Muscle layer of colon (tissue), 2 donors: ENCODE results near the gene PTX4.

Experiments
- H3K27ac ChIP-seq: one replicate; pipeline ENCODE4 v1.7.0; 2013; ENCODE audit warnings: low read depth, mild to moderate bottlenecking, low read length, moderate library complexity
- H3K27me3 ChIP-seq, 2 donors: one replicate each; pipeline ENCODE4 v1.7.0; 2013; ENCODE audit warnings: low read length in 2 of 2, mild to moderate bottlenecking in 2 of 2; ENCODE audit not compliant: insufficient read depth in 2 of 2, control insufficient read depth in 1 of 2
- H3K36me3 ChIP-seq: one replicate; pipeline ENCODE4 v1.7.0; 2013; ENCODE audit warnings: mild to moderate bottlenecking, low read length; ENCODE audit not compliant: insufficient read depth
- H3K4me1 ChIP-seq: one replicate; pipeline ENCODE4 v1.7.0; 2013; ENCODE audit warnings: mild to moderate bottlenecking, low read length; ENCODE audit not compliant: insufficient read depth
- H3K4me3 ChIP-seq, 2 donors: one replicate each; pipeline ENCODE4 v1.7.0; 2013; ENCODE audit warnings: low read length in 2 of 2, low read depth in 1 of 2, mild to moderate bottlenecking in 1 of 2, moderate library complexity in 1 of 2
- H3K9ac ChIP-seq: one replicate; pipeline ENCODE4 v1.7.0; 2013; ENCODE audit warnings: low read length
- H3K9me3 ChIP-seq: one replicate; pipeline ENCODE4 v1.7.0; 2013; ENCODE audit warnings: mild to moderate bottlenecking, low read length
- donor health status: abdominal sarcoma.
- donor health status: Adenocarcinoma of cecum.

Gene PTX4

DNA sequence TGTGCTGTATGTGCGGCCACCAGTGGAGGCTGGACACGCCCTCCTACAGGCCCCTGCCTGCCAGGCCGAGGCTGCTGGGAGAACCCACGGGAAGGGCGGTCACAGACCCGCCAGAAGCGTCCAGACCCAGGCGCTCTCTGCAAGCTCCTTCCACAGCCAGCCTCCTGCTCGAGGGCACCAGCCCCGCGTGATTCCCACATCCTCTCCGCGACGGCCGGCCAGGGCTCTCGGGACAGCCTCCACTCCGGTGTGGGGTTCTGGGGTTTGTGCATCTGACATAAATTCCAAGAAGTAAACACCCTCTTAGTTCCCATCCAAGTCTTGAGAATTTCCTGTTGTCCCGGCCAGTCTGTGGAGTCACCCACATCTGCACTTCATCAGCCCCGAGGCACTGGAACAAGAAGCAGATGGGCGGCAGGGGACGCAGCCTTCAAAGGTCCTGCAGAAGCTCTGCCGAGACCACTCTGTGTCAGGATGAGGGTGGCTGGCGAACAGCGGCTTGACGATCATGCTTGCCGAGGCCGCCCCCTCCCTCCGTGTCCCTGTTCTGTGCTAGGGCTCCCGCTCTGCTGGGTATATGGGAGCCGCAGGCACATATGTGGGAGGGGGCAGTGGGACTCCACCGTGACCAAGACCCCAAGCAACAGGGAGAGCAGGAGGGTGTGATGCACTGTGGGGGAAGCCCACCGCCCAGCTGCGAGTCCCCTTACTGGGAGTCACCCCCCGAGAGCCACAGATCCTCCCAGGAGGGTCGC, 42.3 kb upstream of the PTX4 start:
- peak overlapping the region; percentile 86 for H3K27ac ChIP-seq
- H3K4me1 ChIP-seq: peaks cover 34% of the 10 kb centered on the region
- H3K36me3 ChIP-seq: no peaks in the 10 kb centered on the region
- H3K9me3 ChIP-seq: no peaks in the 10 kb centered on the region
- H3K27me3 ChIP-seq: no peaks in the 10 kb centered on the region
- H3K4me3 ChIP-seq: peak overlapping the region; percentile 25 to 27
- no peak overlapping the region for H3K9ac ChIP-seq

DNA sequence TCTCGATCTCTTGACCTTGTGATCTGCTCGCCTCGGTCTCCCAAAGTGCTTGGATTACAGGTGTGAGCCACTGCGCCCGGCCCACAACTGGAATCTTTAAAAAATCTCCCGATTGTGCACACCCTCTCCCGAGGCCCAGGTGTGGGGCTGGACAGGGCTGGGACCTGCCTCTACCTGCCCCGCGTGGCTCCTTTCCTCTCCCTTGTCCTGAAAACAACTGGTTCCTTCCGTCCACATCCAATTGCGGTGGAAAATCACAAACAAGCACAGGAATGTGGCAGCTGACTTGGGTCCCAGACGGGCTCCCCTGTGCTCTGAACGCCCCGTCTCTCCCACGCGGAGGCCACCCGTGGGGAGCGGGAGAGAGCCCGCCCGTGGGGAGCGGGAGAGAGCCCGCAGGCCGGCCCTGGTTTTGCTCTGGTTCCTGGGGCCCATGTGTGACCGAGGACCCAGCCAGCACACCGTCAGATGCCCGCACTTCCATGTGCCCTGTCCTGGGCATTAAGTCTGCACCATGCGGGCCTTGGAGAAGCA, 41.7 kb upstream of the PTX4 start:
- H3K9ac ChIP-seq: no peak overlapping the region
- no peaks in the 10 kb centered on the region for H3K36me3 ChIP-seq
- peak overlapping the region; percentile 86 for H3K27ac ChIP-seq
- H3K9me3 ChIP-seq: no peaks in the 10 kb centered on the region
- no peaks in the 10 kb centered on the region for H3K27me3 ChIP-seq
- peaks cover 34% of the 10 kb centered on the region for H3K4me1 ChIP-seq
- H3K4me3 ChIP-seq: peak overlapping the region in 1 of 2 donors; percentile 27

DNA sequence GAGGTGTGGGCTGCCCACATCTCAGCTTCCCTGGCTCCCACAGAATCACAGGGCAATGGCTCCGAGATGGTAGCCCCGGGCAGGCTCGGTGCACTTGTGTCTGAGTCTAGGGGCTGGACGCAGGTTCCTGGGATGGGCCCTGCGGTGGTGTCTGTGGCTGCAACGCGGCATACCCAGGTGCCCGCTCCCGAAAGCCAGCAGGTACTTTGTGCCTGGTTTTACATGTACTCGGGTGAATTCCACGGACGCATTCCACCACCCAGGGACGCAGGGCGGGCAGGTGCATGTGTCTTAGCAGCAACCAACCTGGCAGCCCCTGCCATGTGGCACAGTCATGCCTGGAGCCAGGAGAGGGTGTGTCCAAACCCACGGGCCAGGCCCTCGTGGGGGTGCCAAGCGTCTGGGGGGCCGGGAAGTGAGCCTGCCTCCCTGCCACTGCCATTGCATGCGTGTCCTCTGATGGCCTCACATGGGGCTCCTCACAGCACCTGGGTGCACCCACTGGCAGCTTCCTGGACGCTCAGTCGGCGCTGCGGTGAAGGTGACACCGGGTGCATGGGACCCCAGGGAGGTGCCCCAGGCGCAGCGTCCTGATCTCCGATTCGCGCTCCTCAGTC, 40.3 kb upstream of the PTX4 start:
- H3K27ac ChIP-seq: no peak overlapping the region
- H3K4me1 ChIP-seq: peaks cover 34% of the 10 kb centered on the region

DNA sequence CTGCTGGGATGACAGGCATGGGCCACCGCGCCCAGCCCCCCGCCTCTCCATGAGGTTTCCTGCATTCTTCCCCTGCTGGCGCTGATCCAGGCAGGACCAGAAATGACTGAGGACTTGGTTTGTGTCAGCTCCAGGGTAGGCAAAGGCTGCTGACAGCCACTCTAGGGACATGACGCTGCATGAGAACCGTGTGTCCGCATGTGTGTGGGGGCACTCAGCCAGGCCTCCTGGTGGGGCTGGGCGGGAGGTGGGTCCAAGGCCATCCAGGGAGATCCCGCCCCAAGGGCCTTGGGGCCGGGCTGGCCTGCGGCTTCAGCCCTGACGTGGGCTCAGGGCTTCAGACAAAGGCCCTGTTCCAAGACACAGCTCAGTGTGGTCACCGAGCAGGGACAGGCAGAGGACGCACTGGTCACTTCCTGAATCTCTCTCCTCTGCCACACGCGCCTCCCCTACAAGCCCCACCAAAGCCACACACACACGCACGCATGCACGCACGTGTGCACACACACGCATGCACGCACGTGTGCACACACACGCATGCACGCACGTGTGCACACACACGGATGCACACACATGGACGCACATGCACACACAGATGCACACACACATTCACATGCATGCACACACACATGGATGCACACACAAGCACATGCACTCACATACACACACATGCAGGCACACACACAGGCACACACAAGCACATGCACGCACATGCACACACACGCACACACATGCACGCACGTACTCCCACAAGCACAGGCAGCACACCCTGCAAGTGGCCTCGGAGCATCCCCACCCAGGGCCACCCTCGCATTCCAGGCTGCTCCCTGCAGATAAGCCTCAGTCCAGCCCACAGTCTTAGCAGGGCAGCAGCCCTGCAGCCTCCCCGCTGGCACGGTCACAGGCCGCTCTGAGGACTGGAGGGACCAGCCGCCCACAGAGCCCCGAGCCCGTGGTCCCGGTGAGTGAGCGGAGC, 39.4 kb upstream of the PTX4 start:
- Histone ChIP-seq H3K36me3 (peaks cover 9% of the 10 kb centered on the region), H3K4me3 (no peak overlapping the region), H3K27ac (no peak overlapping the region), H3K4me1 (peaks cover 30% of the 10 kb centered on the region), H3K9ac (no peak overlapping the region), H3K27me3 (no peaks in the 10 kb centered on the region), H3K9me3 (no peaks in the 10 kb centered on the region)

More for the DNA sequence above, 40.3 kb upstream of the PTX4 start:
- H3K27me3 ChIP-seq: no peaks in the 10 kb centered on the region
- H3K9me3 ChIP-seq: no peaks in the 10 kb centered on the region
- no peak overlapping the region for H3K9ac ChIP-seq
- H3K4me3 ChIP-seq: no peak overlapping the region
- peaks cover under 1% of the 10 kb centered on the region for H3K36me3 ChIP-seq

DNA sequence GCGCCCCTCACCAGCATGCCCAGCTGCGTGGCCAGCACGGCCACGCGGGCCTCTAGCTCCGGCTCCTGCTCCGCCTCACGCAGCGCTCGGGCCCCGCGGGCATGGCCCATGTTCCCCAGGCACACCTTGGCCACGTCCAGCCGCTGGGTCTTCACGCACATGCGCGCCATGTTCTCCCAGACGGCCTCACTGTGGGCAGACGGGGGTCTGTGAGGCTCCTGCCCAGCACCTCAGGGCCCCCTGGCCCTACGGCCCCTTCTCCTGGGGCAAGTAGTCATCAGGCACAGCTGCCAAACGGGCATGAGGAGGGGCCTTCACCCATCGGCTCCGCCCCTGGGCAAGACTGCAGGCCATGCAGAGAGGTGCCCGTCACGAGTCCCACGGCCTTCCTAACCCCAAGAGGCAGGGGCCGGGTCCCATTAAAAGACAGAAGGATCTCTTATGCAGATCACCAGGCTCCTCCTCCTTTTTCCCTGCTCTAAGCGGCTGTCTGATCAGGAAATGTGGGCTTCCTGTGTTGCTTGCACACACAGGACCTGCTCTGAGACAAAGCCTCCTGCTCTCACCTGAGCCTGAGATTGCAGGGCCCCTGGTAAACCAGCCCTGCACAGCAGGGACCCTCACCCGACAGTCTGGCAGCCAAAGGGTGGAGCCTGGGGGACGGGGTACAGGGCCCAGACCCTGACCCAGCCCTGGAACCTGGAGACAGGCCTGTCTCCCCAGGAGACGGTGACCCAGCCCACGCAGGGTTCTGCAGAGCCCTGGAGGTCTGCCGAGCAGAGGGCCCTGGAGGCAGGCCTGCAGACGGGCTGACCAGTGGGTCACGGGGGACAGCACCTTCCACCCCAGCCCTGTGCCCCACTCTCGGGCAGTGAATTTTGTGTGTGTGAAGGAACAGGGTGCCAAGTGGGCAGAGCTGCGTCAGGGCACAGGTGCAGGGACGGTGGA, 38.1 kb upstream of the PTX4 start:
- Histone ChIP-seq H3K36me3 (peaks cover 13% of the 10 kb centered on the region), H3K27ac (no peak overlapping the region), H3K27me3 (no peaks in the 10 kb centered on the region), H3K4me3 (no peak overlapping the region), H3K9ac (no peak overlapping the region), H3K9me3 (no peaks in the 10 kb centered on the region), H3K4me1 (peaks cover 18% of the 10 kb centered on the region)

DNA sequence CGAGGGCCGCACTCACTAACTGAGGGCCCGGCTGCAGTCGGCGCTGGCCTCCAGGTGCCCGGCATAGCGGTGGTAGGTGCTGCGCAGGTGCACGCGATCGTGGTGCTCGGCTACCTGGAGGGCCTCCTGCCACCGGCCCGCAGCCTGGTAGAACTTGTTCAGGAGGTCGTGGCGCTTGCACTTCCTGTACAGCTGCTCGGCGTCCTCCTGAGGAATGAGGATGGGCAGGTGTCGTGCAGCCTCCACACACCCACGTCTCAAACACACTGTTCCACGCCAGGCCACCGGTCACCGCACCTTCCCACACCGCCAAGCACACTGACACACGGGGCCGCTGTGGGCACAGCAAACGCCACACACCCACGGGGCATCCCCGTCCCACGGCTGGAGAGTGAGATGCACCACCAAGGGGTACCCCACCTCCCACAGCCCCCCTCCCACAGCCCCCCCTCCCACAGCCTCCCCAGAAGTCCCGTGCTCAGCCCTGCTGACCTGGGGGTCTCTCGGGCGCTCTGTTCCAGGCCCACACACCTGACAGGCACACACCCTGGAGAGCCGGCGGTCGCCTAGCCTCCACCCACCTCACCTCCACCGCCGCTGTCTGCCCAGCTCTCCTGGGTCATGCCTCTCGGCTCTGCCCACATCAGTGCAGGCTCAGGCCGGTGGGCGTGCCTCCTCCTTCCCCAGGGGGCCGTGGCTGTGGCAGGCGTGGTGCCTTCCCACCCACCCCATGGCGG, 37.3 kb upstream of the PTX4 start:
- Histone ChIP-seq H3K27ac (no peak overlapping the region), H3K9ac (no peak overlapping the region), H3K4me3 (no peak overlapping the region), H3K4me1 (peaks cover 9% of the 10 kb centered on the region), H3K27me3 (no peaks in the 10 kb centered on the region), H3K9me3 (no peaks in the 10 kb centered on the region), H3K36me3 (peaks cover 13% of the 10 kb centered on the region)

DNA sequence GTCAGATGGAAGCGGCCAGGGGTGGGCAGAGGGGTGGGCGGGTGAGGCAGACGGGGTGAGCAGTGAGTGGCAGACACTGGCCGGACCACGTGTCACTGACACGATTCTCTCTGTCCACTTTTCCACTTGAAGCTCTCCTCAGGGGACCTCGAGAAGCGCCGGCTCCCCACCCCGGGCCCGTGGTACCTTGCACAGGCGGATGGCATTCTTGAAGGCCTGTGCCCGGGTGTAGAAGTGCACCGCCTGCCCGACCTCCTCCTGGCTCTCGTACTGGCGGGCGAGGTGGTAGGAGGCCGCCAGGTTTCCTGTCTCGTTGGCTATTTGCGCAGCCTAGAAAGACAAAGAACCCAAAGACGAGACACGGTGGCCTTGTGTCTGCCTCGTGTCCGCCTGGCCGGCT, 35.6 kb upstream of the PTX4 start:
- Histone ChIP-seq H3K9me3 (no peaks in the 10 kb centered on the region), H3K36me3 (peaks cover 23% of the 10 kb centered on the region), H3K4me3 (no peak overlapping the region), H3K27ac (no peak overlapping the region), H3K27me3 (no peaks in the 10 kb centered on the region), H3K4me1 (no peaks in the 10 kb centered on the region), H3K9ac (no peak overlapping the region)

DNA sequence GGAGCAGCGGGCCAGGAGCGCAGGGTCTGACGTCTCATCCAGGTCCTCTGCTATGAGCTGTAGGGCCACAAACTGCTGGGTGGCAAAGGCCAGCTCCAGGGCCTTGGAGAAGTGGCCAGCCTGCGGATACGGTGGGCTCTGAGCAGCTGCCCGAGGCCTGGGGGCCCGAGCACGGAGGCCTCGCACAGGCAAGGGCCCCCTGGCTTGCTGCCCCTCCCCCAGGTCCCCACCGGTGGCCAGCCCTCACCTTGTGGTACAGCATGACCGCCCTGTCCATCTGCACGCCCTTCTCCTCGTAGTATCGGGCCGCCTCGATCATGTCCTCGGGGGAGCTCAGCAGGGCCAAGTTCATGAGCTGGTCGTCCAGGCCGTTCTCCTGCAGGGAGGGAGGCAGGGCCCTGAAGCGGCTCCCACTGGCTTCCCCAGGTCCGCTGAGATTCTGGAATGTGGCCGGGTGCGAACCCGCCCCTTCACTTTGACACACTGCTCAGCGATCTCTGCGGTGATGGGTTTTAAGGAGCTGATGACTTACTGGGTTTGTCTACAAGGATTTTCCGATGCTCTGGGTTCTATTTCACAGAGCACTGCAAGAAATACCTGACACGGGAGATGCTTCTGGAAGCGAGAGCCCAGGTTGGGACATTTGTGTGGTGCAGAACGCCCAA, 35.0 kb upstream of the PTX4 start:
- no peak overlapping the region for H3K4me3 ChIP-seq
- peaks cover 24% of the 10 kb centered on the region for H3K36me3 ChIP-seq
- no peaks in the 10 kb centered on the region for H3K4me1 ChIP-seq
- H3K27me3 ChIP-seq: no peaks in the 10 kb centered on the region
- H3K9me3 ChIP-seq: no peaks in the 10 kb centered on the region
- no peak overlapping the region for H3K9ac ChIP-seq
- H3K27ac ChIP-seq: no peak overlapping the region

DNA sequence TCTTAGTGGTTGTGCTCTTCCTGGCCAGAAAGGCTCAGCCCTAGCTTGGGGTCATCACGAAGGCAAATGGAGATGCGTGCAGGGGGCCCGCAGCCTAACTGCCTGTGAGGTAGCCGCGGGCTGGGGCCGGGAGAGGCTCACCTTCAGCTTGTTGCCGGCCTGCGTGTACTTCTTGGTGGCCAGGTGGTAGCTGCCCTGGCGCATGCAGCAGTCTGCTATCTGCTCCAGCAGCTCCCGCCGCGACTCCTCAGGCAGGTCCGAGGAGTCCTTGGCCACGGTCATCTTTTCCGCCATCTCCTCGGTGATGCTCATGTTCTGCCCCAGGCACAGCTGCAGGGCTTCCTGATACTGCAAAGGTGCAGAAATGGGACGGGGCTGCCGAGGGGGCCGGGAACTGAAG, 31.7 kb upstream of the PTX4 start:
- Histone ChIP-seq H3K9ac (no peak overlapping the region), H3K4me1 (no peaks in the 10 kb centered on the region), H3K27ac (no peak overlapping the region), H3K4me3 (no peak overlapping the region), H3K9me3 (no peaks in the 10 kb centered on the region), H3K27me3 (no peaks in the 10 kb centered on the region), H3K36me3 (peaks cover 27% of the 10 kb centered on the region)

DNA sequence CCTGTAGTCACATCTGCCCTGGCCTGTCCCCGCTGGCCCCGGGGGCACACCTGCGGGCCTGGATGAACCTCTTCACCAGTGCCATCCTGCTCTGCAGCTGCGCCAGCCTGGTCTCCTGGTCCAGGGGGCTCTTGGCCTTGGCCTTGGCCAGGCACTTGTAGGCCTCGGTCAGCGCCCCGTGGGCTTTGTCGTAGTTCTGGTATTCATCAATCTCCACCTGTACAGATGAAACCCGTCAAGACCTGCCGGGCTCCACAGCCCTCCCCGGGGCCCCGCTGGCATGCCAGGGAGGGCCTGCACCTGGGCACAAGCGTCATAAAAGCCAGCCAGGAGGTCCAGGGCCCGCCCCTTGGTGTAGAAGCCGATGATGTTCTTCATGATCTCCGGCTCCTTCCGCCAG, 31.1 kb upstream of the PTX4 start:
- Histone ChIP-seq H3K9me3 (no peaks in the 10 kb centered on the region), H3K4me3 (no peak overlapping the region), H3K27me3 (no peaks in the 10 kb centered on the region), H3K36me3 (peaks cover 27% of the 10 kb centered on the region), H3K9ac (no peak overlapping the region), H3K27ac (no peak overlapping the region), H3K4me1 (no peaks in the 10 kb centered on the region)
